Esophagus muscularis mucosa (tissue), 4 donors: Measurements from ENCODE around the gene FANCB. TPM values are rescaled to one million over a fixed set of nuclear protein-coding genes. Genes with fewer than 3 reads are reported as not detected.

Experiments
- DNase-seq: peaks from one replicate; pipeline ENCODE4 v3.0.0-alpha.2; 2017; ENCODE audit errors: extremely low spot score
- H3K27ac ChIP-seq, 4 donors: fragments of 200-600 bp; sonication (generic); replicated peaks in 1 of 4; 1 replicate in 3 of 4; 2 replicates in 1 of 4; pipeline ENCODE4 v1.5.1; 2016 to 2019; ENCODE audit warnings: mild to moderate bottlenecking in 1 of 4
- H3K27me3 ChIP-seq, 4 donors: fragments of 200-600 bp; sonication (generic); one replicate each; pipeline versions ENCODE4 v1.5.1 to v1.6.0; 2016 to 2019
- H3K36me3 ChIP-seq, 4 donors: fragments of 200-600 bp; sonication (generic); one replicate each; pipeline ENCODE4 v1.5.1; 2016 to 2019
- H3K4me1 ChIP-seq, 4 donors: fragments of 200-600 bp; sonication (generic); one replicate each; pipeline ENCODE4 v1.5.1; 2016 to 2019
- H3K4me3 ChIP-seq, 4 donors: fragments of 200-600 bp; sonication (generic); 1 replicate in 2 of 4; 2 replicates in 2 of 4; pipeline ENCODE4 v1.5.1; 2016 to 2019; ENCODE audit warnings: mild to moderate bottlenecking in 4 of 4, moderate library complexity in 1 of 4
- H3K9me3 ChIP-seq, 4 donors: fragments of 200-600 bp; sonication (generic); 1 replicate in 3 of 4; 2 replicates in 1 of 4; pipeline ENCODE4 v1.5.1; 2016 to 2019
- CTCF ChIP-seq, 3 experiments: fragments of 200-600 bp in 2 of 3; fragments of 450-650 bp in 1 of 3; sonication (generic) in 2 of 3; IDR thresholded peaks; one replicate each; pipeline ENCODE4 v1.5.1; 2017 to 2019; ENCODE audit warnings: antibody characterized with exemption in 3 of 3, mild to moderate bottlenecking in 2 of 3, moderate library complexity in 1 of 3
- EP300 ChIP-seq: sonication (generic); formaldehyde crosslinking; IDR thresholded peaks from one replicate; pipeline ENCODE4 v1.6.1; 2017; ENCODE audit warnings: antibody characterized with exemption
- POLR2A ChIP-seq: fragments of 450-650 bp; IDR thresholded peaks from one replicate; pipeline ENCODE4 v1.6.1; 2017; ENCODE audit warnings: antibody characterized with exemption, moderate library complexity, mild to moderate bottlenecking, low read depth
- POLR2AphosphoS5 ChIP-seq, 2 donors: sonication (generic); formaldehyde crosslinking; IDR thresholded peaks; one replicate each; pipeline ENCODE4 v1.6.1; 2017; ENCODE audit warnings: antibody characterized with exemption in 2 of 2
- WGBS: methylation state at CpG from one replicate; pipeline ENCODE4 v1.1.5; 2018; 5-methylcytosine and 5-hydroxymethylcytosine counted together
- intact Hi-C: fragments of 100-400 bp; cut with DNase I; formaldehyde crosslinking; loops from one replicate; pipeline ENCODE4 v1.15.1; 2023
- total RNA-seq, 4 donors: library from RNA; depleted of rRNA; stranded (reverse); fragments of >200 nt; gene quantifications; one replicate each; pipeline versions ENCODE4 v1.1.0 to v1.2.1, GENCODE V29; 2016

Gene FANCB
- total RNA-seq, 4 donors from 2014 or later: 0.33 to 1.3 (median 0.85) TPM

DNA sequence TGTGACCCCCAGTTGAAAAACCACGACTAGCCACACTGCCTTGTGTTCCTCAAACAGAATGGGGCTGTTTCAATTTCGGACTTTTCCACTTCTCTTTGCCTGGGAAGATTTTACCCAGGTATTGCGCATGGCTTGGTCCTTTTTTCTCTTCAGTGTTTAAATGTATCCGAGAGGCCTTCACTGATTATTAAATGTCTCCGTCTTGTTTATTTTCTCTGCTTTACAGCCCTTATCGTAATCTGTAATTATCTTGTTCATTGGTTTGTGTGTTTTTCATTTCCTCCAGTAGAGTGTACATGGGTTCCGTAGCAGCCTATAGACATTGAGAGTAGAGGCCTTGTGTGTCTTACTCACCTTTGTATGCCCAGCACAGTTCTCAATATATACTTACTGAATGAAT lies 2.8 kb upstream of the FANCB start:
- H3K36me3 ChIP-seq: peaks cover 0 to 7% (median 1%) of the 10 kb centered on the region in 4 donors
- no peaks in the 10 kb centered on the region for H3K9me3 ChIP-seq
- 80% methylated on average over 7 of the region's 7 CpGs for WGBS
- intact Hi-C loops: no loop called here
- H3K27me3 ChIP-seq: no peaks in the 10 kb centered on the region
- H3K4me1 ChIP-seq: peaks cover 3 to 15% (median 12%) of the 10 kb centered on the region in 4 donors
- H3K27ac ChIP-seq: no peak overlapping the region
- TF ChIP-seq CTCF (IDR thresholded peaks at IDR 0.05): no peak
- no peak for TF ChIP-seq POLR2A
- no peak for TF ChIP-seq EP300
- no peak for TF ChIP-seq POLR2AphosphoS5 (IDR thresholded peaks at IDR 0.05)
- no peak overlapping the region for H3K4me3 ChIP-seq
- no peak for DNase-seq

DNA sequence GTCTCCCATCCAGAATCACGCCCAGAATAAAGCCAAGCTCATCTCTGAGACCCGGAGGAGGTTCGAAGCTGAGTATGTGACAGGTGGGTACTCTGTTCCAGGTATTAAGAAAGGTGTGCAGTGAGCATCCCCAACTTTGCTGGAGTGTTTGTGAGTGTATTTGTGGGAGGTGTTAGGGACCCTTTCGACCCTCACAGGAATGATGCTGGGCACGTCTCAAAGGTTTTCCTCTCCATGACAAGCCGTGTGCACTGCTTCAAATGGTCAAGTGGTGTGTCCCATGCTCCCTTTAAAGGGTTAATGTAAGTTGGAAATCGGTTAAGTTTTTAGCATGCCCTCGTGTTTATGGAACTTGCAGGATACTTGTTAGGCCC lies 794 bp upstream of the FANCB start:
- intact Hi-C loops: no loop called here
- Histone ChIP-seq H3K36me3 (peaks cover 0 to 7% (median 1%) of the 10 kb centered on the region in 4 donors), H3K27ac (peak overlapping the region; percentile 73 to 84 (median 80)), H3K4me3 (peak overlapping the region; percentile 65 to 79 (median 72)), H3K4me1 (peaks cover 3 to 15% (median 12%) of the 10 kb centered on the region in 4 donors), H3K9me3 (no peaks in the 10 kb centered on the region), H3K27me3 (no peaks in the 10 kb centered on the region)
- TF ChIP-seq EP300: no peak
- no peak for TF ChIP-seq CTCF (IDR thresholded peaks at IDR 0.05)
- no peak for TF ChIP-seq POLR2AphosphoS5 (IDR thresholded peaks at IDR 0.05)
- WGBS: 28% methylated on average over 5 of the region's 8 CpGs
- DNase-seq: no peak

- H3K27me3 ChIP-seq: no peaks in the 10 kb centered on the region
- H3K36me3 ChIP-seq: peaks cover 0 to 2% (median under 1%) of the 10 kb centered on the region in 4 donors
- no peak for DNase-seq
- peak overlapping the region; percentile 65 to 79 (median 72) for H3K4me3 ChIP-seq
- TF ChIP-seq EP300 (no peak), POLR2A (no peak), POLR2AphosphoS5 (IDR thresholded peaks at IDR 0.05) (no peak), CTCF (IDR thresholded peaks at IDR 0.05) (no peak)
- intact Hi-C loops: no loop called here
- WGBS: 53% methylated on average over 7 of the region's 7 CpGs
- H3K27ac ChIP-seq: peak overlapping the region in 3 of 4 donors; percentile 42 to 70 (median 65)
- H3K9me3 ChIP-seq: peaks cover 0 to 6% (median 0%) of the 10 kb centered on the region in 4 donors
- H3K4me1 ChIP-seq: peaks cover 3 to 15% (median 12%) of the 10 kb centered on the region in 4 donors
Observed at GRCh38 chrX:14872355-14872754, 514 bp downstream of the FANCB start.

- Histone ChIP-seq H3K4me3 (no peak overlapping the region), H3K27me3 (no peaks in the 10 kb centered on the region), H3K27ac (no peak overlapping the region), H3K9me3 (peaks cover 0 to 12% (median 0%) of the 10 kb centered on the region in 4 donors), H3K4me1 (peaks cover 3 to 15% (median 12%) of the 10 kb centered on the region in 4 donors), H3K36me3 (no peaks in the 10 kb centered on the region)
- no peak for TF ChIP-seq CTCF (IDR thresholded peaks at IDR 0.05)
- TF ChIP-seq EP300: no peak
- no peak for TF ChIP-seq POLR2A
- TF ChIP-seq POLR2AphosphoS5 (IDR thresholded peaks at IDR 0.05): no peak
- no peak for DNase-seq
- intact Hi-C loops: no loop called here
- 76% methylated on average over 1 of the region's 1 CpG for WGBS
Observed at GRCh38 chrX:14871767-14872166, 1.1 kb downstream of the FANCB start.

DNA sequence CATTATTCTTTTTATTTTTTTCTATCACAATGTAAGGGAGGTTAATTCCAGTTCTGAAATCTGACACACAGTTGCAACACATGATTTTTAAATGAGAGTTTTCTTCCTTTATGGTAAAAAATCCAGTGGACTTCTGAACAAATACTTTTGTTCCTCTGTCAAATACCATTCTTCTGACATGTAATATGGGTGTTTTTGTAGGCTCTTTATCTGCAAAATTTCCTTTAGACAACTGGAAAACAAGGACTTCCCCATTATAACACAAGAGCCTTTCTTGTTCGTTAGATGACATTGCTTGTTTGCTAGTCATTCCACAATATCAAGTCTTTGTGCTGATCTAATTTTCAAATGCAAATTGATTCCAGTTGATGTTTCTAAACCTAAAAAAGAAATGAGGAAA lies 7.7 kb downstream of the FANCB start:
- H3K27me3 ChIP-seq: no peaks in the 10 kb centered on the region
- no peak overlapping the region for H3K27ac ChIP-seq
- TF ChIP-seq POLR2A (no peak), CTCF (IDR thresholded peaks at IDR 0.05) (no peak), POLR2AphosphoS5 (IDR thresholded peaks at IDR 0.05) (no peak), EP300 (no peak)
- peaks cover 0 to 14% (median 0%) of the 10 kb centered on the region in 4 donors for H3K9me3 ChIP-seq
- no peak for DNase-seq
- no peak overlapping the region for H3K4me3 ChIP-seq
- H3K36me3 ChIP-seq: no peaks in the 10 kb centered on the region
- 78% methylated on average over 1 of the region's 1 CpG for WGBS
- no peaks in the 10 kb centered on the region for H3K4me1 ChIP-seq
- intact Hi-C loops: no loop called here
